Activated CD4-positive, alpha-beta T cell treated with anti-CD3 and anti-CD28 coated beads, Interleukin-2, amount 10 ng/mL, durations not matched to agents 24 days and 14 days (primary cell): ENCODE data around the gene HEYL. TPM values are rescaled to one million over a fixed set of nuclear protein-coding genes. Genes with fewer than 3 reads are reported as not detected.
A peak's percentile ranks its signal among the peaks of the same experiment; 100 is the strongest.
"Not testable (repeated sequence)": the region's sequence is repeated elsewhere in the genome, so short reads cannot be mapped to it uniquely, and the experiment has no call there.

Source experiments
- DNase-seq: peaks from one replicate; pipeline ENCODE4 v3.0.0; 2022
- H3K27ac Mint-ChIP-seq: one replicate; pipeline ENCODE4 v1.8.0; 2022; ENCODE audit warnings: mild to moderate bottlenecking, mixed read lengths
- H3K27me3 Mint-ChIP-seq: one replicate; pipeline ENCODE4 v1.8.0; 2022; ENCODE audit warnings: mixed read lengths
- H3K36me3 Mint-ChIP-seq: one replicate; pipeline ENCODE4 v1.8.0; 2022; ENCODE audit warnings: low read depth, mild to moderate bottlenecking, mixed read lengths
- H3K4me1 Mint-ChIP-seq: one replicate; pipeline ENCODE4 v1.8.0; 2021; ENCODE audit warnings: mixed read lengths
- H3K4me3 Mint-ChIP-seq: one replicate; pipeline ENCODE4 v1.8.0; 2022; ENCODE audit warnings: mild to moderate bottlenecking, moderate library complexity, mixed read lengths
- H3K9me3 Mint-ChIP-seq: one replicate; pipeline ENCODE4 v1.8.0; 2021; ENCODE audit warnings: mixed read lengths
- intact Hi-C: fragments of 100-400 bp; cut with micrococcal nuclease; formaldehyde crosslinking; loops from one replicate; pipeline ENCODE4 v1.15.1; 2023
- total RNA-seq: library from RNA; stranded (reverse); gene quantifications from 2 replicates; pipeline ENCODE4 v1.2.3, GENCODE V29; 2022

HEYL gene
- total RNA-seq, 1 donor from 2014 or later = not detected

DNA sequence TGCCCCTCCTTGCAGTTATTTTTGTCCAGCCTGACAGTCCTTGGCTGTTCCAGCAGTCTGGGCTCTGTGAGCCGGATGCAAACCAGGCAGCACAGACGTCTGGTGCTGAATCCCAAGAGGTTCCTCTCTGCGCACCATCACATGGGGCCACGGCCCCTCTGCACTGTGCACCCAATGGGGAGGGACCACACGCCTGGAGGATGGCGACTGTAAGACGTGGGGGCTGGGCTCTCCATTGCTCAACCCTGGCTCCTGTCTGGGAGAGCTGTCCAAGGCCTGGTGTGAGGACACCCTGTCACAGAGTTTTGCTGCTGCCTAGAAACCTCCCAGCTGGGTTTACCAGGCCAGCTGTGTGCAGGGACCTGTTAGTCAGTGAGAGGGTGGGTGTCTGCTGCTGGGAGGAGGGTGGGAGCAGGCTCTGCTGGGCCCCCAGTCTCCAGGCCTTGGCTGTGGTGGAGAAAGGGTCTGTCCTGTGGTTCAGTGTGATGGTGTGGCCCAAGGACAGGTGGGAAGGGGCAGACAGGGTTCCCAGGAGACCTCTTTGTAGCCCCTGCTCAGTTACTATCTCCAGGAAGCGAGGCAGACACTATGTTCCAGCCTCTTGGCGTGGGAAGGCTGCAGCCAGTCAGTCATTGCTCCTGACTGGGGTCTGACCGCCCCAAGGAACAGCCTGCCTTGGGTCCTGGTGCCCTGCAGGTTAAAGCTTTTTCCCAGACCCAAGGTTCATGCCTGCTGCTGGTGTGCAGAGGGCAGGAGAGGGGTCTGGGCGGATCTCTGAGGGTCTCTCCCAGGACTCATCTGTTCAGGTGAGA is 13.8 kb downstream of the HEYL start:
- H3K9me3 Mint-ChIP-seq = no peaks in the 10 kb centered on the region
- H3K27me3 Mint-ChIP-seq = peaks cover 8% of the 10 kb centered on the region
- no peak for DNase-seq
- H3K4me3 Mint-ChIP-seq = no peak overlapping the region
- no peak overlapping the region for H3K27ac Mint-ChIP-seq
- no peaks in the 10 kb centered on the region for H3K36me3 Mint-ChIP-seq
- intact Hi-C loops = no loop called here
- peaks cover 2% of the 10 kb centered on the region for H3K4me1 Mint-ChIP-seq

GRCh38 chr1:39625009-39625408 is 14.4 kb downstream of the HEYL start:
- Mint-ChIP-seq H3K4me3 (no peak overlapping the region), H3K27me3 (peaks cover 8% of the 10 kb centered on the region), H3K4me1 (peaks cover 2% of the 10 kb centered on the region), H3K9me3 (no peaks in the 10 kb centered on the region), H3K36me3 (no peaks in the 10 kb centered on the region), H3K27ac (no peak overlapping the region)
- intact Hi-C loops = no loop called here
- DNase-seq = no peak

DNA sequence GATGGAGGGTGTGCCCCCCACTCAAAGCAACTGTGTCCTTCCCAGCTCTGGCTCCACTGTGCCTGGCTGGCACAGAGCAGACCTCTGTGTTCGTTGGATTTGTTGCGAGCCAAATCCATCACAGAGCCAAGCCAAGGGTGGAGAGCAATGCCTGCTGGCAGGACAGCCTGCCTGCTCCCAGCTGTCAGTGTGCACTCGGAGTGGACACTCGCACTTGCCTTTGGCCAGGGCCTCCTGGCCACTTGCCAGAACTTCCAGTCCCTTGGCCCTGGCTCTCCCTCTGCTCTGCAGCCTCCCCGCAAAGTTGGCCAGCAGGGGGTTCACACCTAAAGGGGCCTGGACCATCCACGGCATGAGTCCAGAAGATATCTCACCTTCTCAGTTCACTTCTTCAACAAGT is 16.4 kb downstream of the HEYL start:
- H3K9me3 Mint-ChIP-seq = no peaks in the 10 kb centered on the region
- peaks cover 11% of the 10 kb centered on the region for H3K27me3 Mint-ChIP-seq
- no peak overlapping the region for H3K4me3 Mint-ChIP-seq
- DNase-seq = no peak
- H3K36me3 Mint-ChIP-seq = no peaks in the 10 kb centered on the region
- H3K27ac Mint-ChIP-seq = no peak overlapping the region
- H3K4me1 Mint-ChIP-seq = no peaks in the 10 kb centered on the region
- intact Hi-C loops = no loop called here

- peaks cover 12% of the 10 kb centered on the region for H3K27me3 Mint-ChIP-seq
- H3K27ac Mint-ChIP-seq = no peak overlapping the region
- H3K4me1 Mint-ChIP-seq = no peaks in the 10 kb centered on the region
- no peak overlapping the region for H3K4me3 Mint-ChIP-seq
- H3K36me3 Mint-ChIP-seq = no peaks in the 10 kb centered on the region
- H3K9me3 Mint-ChIP-seq = no peaks in the 10 kb centered on the region
- DNase-seq = no peak
- intact Hi-C loops = no loop called here
These were observed 17.0 kb downstream of the HEYL start for GRCh38 chr1:39622427-39622826.

- Mint-ChIP-seq H3K27ac (no peak overlapping the region), H3K9me3 (no peaks in the 10 kb centered on the region), H3K4me1 (no peaks in the 10 kb centered on the region), H3K27me3 (peaks cover 20% of the 10 kb centered on the region), H3K36me3 (no peaks in the 10 kb centered on the region), H3K4me3 (no peak overlapping the region)
- intact Hi-C loops = no loop called here
- DNase-seq = no peak
These were observed 18.7 kb downstream of the HEYL start for GRCh38 chr1:39620659-39621165.

- intact Hi-C loops = no loop called here
- DNase-seq = no peak
- H3K9me3 Mint-ChIP-seq = no peaks in the 10 kb centered on the region
- H3K27ac Mint-ChIP-seq = no peak overlapping the region
- no peak overlapping the region for H3K4me3 Mint-ChIP-seq
- H3K36me3 Mint-ChIP-seq = no peaks in the 10 kb centered on the region
- no peaks in the 10 kb centered on the region for H3K4me1 Mint-ChIP-seq
- H3K27me3 Mint-ChIP-seq = peaks cover 13% of the 10 kb centered on the region
These were observed 21.9 kb downstream of the HEYL start for GRCh38 chr1:39617488-39618049.

DNA sequence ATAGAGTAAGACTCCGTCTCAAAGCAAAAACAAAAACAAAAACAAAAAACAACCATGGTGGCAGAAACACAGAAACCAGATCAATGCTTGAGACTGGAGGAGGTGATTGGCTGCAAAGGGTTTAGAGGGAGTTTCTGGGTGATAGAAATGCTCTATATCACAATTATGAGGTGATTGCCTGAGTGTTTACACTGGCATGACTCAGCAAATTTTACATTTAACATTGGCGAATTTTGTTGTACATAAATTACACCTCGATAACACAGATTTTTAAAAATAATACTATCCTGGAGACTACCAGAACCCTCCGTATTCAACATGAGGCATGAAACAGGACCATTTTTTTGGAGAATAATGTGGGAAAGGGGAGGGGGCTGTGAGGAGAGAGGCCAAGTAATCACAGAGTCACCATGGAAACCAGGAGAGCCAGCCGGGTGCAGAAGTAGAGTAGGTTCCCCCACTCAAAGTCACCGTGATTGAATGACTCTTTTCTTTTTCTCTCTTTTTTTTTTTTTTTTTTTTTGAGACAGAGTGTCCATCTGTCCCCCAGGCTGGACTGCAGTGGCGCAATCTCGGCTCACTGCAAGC is 24.3 kb downstream of the HEYL start:
- H3K27ac Mint-ChIP-seq = no peak overlapping the region
- H3K4me3 Mint-ChIP-seq = no peak overlapping the region
- intact Hi-C loops = no loop called here
- H3K27me3 Mint-ChIP-seq = peaks cover 13% of the 10 kb centered on the region
- no peak for DNase-seq
- no peaks in the 10 kb centered on the region for H3K36me3 Mint-ChIP-seq
- H3K9me3 Mint-ChIP-seq = no peaks in the 10 kb centered on the region
- H3K4me1 Mint-ChIP-seq = no peaks in the 10 kb centered on the region

DNA sequence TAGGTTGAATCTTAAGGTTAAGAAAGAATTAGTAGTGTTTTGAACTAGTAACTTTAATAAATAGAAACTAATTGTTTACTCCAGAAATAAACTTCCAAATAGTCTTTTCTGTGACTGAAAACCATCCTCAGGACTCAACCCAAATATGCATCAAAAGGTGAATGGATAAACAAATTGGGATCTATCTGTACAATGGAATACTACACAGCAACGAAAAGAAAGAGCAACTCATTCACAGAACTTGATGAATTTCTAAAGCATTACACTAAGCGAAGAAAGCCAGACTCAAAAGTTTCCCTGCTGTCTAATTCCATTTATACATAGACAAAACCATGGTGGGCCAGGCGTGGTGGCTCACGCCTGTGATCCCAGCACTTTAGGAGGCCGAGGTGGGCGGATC is 25.0 kb downstream of the HEYL start:
- Mint-ChIP-seq H3K9me3 (no peaks in the 10 kb centered on the region), H3K4me3 (no peak overlapping the region), H3K4me1 (peaks cover 3% of the 10 kb centered on the region), H3K27ac (no peak overlapping the region), H3K36me3 (no peaks in the 10 kb centered on the region), H3K27me3 (peaks cover 13% of the 10 kb centered on the region)
- no peak for DNase-seq
- intact Hi-C loops = no loop called here

GRCh38 chr1:39613250-39613649 is 26.2 kb downstream of the HEYL start:
- no peak for DNase-seq
- Mint-ChIP-seq H3K4me1 (peaks cover 8% of the 10 kb centered on the region), H3K9me3 (no peaks in the 10 kb centered on the region), H3K36me3 (no peaks in the 10 kb centered on the region), H3K27me3 (peaks cover 9% of the 10 kb centered on the region), H3K27ac (no peak overlapping the region), H3K4me3 (no peak overlapping the region)
- intact Hi-C loops = no loop called here

GRCh38 chr1:39609618-39610331 is 29.7 kb downstream of the HEYL start:
- no peak overlapping the region for H3K27ac Mint-ChIP-seq
- peaks cover 12% of the 10 kb centered on the region for H3K4me1 Mint-ChIP-seq
- intact Hi-C loops = loop anchor here (10.0 kb wide), 1 partner anchor 185 kb away; no protein-coding TSS in a partner anchor
- H3K9me3 Mint-ChIP-seq = no peaks in the 10 kb centered on the region
- H3K27me3 Mint-ChIP-seq = no peaks in the 10 kb centered on the region
- DNase-seq = peak; percentile 94
- H3K4me3 Mint-ChIP-seq = peak overlapping the region; percentile 27
- H3K36me3 Mint-ChIP-seq = no peaks in the 10 kb centered on the region

DNA sequence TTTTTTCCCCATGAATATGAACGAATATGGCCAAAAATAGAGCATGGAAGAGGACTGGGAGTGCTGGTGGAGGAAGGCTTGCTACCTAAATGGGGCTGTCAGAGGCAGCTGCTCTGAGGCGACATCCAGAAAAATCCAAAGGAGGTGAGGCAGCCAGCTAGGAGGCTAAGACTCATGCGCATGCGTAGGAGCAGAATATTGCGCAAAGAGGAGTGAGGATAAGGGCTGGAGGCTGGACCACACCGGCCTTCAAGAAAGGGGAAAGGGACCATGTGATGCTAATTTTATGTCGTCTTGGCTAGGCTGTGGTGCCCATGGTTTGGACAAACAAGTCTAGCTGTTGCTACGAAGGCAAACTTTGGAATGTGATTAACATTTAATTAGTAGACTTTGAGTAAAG is 30.5 kb downstream of the HEYL start:
- peaks cover 2% of the 10 kb centered on the region for H3K27me3 Mint-ChIP-seq
- intact Hi-C loops = loop anchor here (10.0 kb wide), 1 partner anchor 186 kb away; no protein-coding TSS in a partner anchor
- no peak for DNase-seq
- no peak overlapping the region for H3K4me3 Mint-ChIP-seq
- no peaks in the 10 kb centered on the region for H3K36me3 Mint-ChIP-seq
- peaks cover 12% of the 10 kb centered on the region for H3K4me1 Mint-ChIP-seq
- no peaks in the 10 kb centered on the region for H3K9me3 Mint-ChIP-seq
- H3K27ac Mint-ChIP-seq = no peak overlapping the region

GRCh38 chr1:39603677-39604076 is 35.8 kb downstream of the HEYL start:
- intact Hi-C loops = loop anchor here (10.0 kb wide), 1 partner anchor 191 kb away; no protein-coding TSS in a partner anchor

DNA sequence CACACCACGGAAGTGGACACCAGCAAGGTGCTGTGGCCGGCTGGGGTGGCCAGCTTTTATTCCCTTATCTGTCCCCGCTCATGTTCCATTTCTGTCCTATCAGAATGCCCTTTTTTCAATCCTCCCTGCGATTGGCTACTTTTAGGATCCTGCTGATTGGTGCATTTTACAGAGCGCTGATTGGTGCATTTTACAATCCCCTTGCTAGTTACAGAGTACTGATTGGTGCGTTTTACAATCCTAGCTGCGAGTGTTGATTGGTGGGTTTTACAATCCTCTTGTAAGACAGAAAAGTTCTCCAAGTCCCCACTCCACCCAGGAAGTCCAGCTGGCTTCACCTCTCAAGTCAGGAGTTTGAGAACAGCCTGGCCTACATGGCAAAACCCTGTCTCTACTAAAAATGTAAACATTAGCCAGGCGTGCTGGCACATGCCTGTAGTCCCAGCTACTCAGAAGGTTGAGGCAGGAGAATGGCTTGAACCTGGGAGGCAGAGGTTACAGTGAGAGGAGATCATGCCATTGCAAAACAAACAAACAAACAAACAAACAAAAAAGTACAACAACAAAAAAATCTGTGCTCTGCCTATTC is 37.7 kb downstream of the HEYL start:
- H3K4me1 Mint-ChIP-seq, H3K27ac Mint-ChIP-seq, H3K27me3 Mint-ChIP-seq, DNase-seq, H3K9me3 Mint-ChIP-seq, H3K4me3 Mint-ChIP-seq, H3K36me3 Mint-ChIP-seq: not testable (repeated sequence)
- intact Hi-C loops = loop anchor here (10.0 kb wide), 1 partner anchor 193 kb away; no protein-coding TSS in a partner anchor

More at GRCh38 chr1:39603677-39604076, 35.8 kb downstream of the HEYL start:
- not testable (repeated sequence) for H3K4me1 Mint-ChIP-seq, H3K36me3 Mint-ChIP-seq, H3K27me3 Mint-ChIP-seq, H3K9me3 Mint-ChIP-seq, DNase-seq, H3K4me3 Mint-ChIP-seq, H3K27ac Mint-ChIP-seq
